GM12878 (cell line): ENCODE results near the gene TP73. TPM values are rescaled to one million over a fixed set of nuclear protein-coding genes. Genes with fewer than 3 reads are reported as not detected.

ENCODE experiments used
- ATAC-seq: fragments of 200-7000 bp; cut with Tn5 transposase; 3 replicates; pipeline ENCODE4 v1.9.1; 2020; ENCODE audit warnings: mild to moderate bottlenecking, moderate library complexity
- BruUV-seq: library from RNA; stranded (reverse); fragments of 400-500 nt; replicated peaks from 2 replicates; lab custom pipeline; 2021; lab: Mats Ljungman, UMichigan
- CTCF ChIA-PET: fragments of 300-600 bp; sonication (Branson Sonifier 250); formaldehyde crosslinking; extraction: SDS; loops from one replicate; lab custom pipeline; 2021; ENCODE audit warnings: inconsistent platforms; lab: Yijun Ruan, JAX
- POLR2A ChIA-PET: fragments of 350-600 bp; formaldehyde crosslinking; extraction: SDS; loops from one replicate; lab custom pipeline; 2021; ENCODE audit warnings: inconsistent platforms; lab: Charles Lee
- RAD21 ChIA-PET: fragments of 300-600 bp; sonication (Branson Sonifier 250); formaldehyde crosslinking; loops from one replicate; lab custom pipeline; 2023; ENCODE audit warnings: antibody characterized with exemption; ENCODE audit not compliant: unreplicated experiment; lab: Charles Lee
- SMC1A ChIA-PET: fragments of 300-600 bp; sonication (Branson Sonifier 250); formaldehyde crosslinking; loops from one replicate; lab custom pipeline; 2023; ENCODE audit not compliant: unreplicated experiment, uncharacterized antibody; lab: Charles Lee
- DNase-seq: peaks from one replicate; pipeline ENCODE4 v3.0.0-alpha.2; 2011; ENCODE audit warnings: low read depth, low spot score
- FAIRE-seq: peaks from 3 replicates; lab custom pipeline; 2011; peaks lifted over from hg19 to GRCh38; lab: Jason Lieb, UNC
- H2AFZ ChIP-seq: 2 replicates; pipeline ENCODE4 v1.6.0; 2011; ENCODE audit warnings: low read depth, low read length, control low read depth; ENCODE audit not compliant: control insufficient read depth
- H3K27ac ChIP-seq: 2 replicates; pipeline ENCODE4 v1.5.1; 2011; ENCODE audit warnings: control low read depth; ENCODE audit not compliant: control insufficient read depth, insufficient read depth
- H3K27me3 ChIP-seq, 2 experiments: replicated peaks in 1 of 2; 2 replicates each; pipeline versions ENCODE4 v1.6.0 to v1.6.1; 2011; ENCODE audit warnings: low read length in 1 of 2; ENCODE audit not compliant: control insufficient read depth in 2 of 2, insufficient read depth in 2 of 2
- H3K36me3 ChIP-seq, 2 experiments: 2 replicates each; pipeline ENCODE4 v1.5.1; 2011; ENCODE audit warnings: low read length in 1 of 2; ENCODE audit not compliant: control insufficient read depth in 2 of 2, insufficient read depth in 2 of 2
- H3K4me1 ChIP-seq: 2 replicates; pipeline ENCODE4 v1.6.1; 2011; ENCODE audit warnings: mild to moderate bottlenecking, low read length, moderate library complexity, mixed read lengths; ENCODE audit not compliant: control insufficient read depth, insufficient read depth
- H3K4me2 ChIP-seq: 2 replicates; pipeline ENCODE4 v1.6.0; 2011; ENCODE audit warnings: control low read depth; ENCODE audit not compliant: control insufficient read depth, insufficient read depth
- H3K4me3 ChIP-seq: fragments of 200-600 bp; sonication (generic); 2 replicates; pipeline ENCODE4 v1.5.1; 2016
- H3K79me2 ChIP-seq: 2 replicates; pipeline ENCODE4 v1.6.0; 2011; ENCODE audit warnings: low read length; ENCODE audit not compliant: control insufficient read depth, insufficient read depth
- H3K9ac ChIP-seq: 2 replicates; pipeline ENCODE4 v1.8.0; 2011; ENCODE audit warnings: low read length, control low read depth, mixed read lengths; ENCODE audit not compliant: control insufficient read depth, insufficient read depth
- H3K9me3 ChIP-seq: replicated peaks from 3 replicates; pipeline ENCODE4 v1.5.1; 2011; ENCODE audit warnings: mild to moderate bottlenecking, low read length; ENCODE audit not compliant: control insufficient read depth, insufficient read depth
- H4K20me1 ChIP-seq: 2 replicates; pipeline ENCODE4 v1.6.0; 2011; ENCODE audit not compliant: control insufficient read depth, insufficient read depth
- EED ChIP-seq: sonication (generic); IDR thresholded peaks from 2 replicates; pipeline ENCODE4 v1.6.1; 2016; ENCODE audit warnings: antibody characterized with exemption, low read depth
- FOXM1 ChIP-seq: IDR thresholded peaks from 2 replicates; pipeline ENCODE4 v1.6.1; 2012; ENCODE audit warnings: low read depth, mild to moderate bottlenecking, inconsistent platforms, low read length, moderate library complexity
- IRF4 ChIP-seq: IDR thresholded peaks from 2 replicates; pipeline ENCODE4 v1.6.1; 2011; ENCODE audit warnings: low read depth, low read length
- SRF ChIP-seq, 2 experiments: IDR thresholded peaks; 2 replicates each; pipeline ENCODE4 v1.6.1; 2011; ENCODE audit warnings: low read depth in 2 of 2, low read length in 2 of 2, mild to moderate bottlenecking in 1 of 2, moderate library complexity in 1 of 2
- WGBS: methylation state at CpG from one replicate; pipeline ENCODE4 v1.1.6; 2016; ENCODE audit warnings: low lambda C conversion rate; ENCODE audit not compliant: insufficient replicate concordance, insufficient coverage; ENCODE audit errors: missing lambda C conversion rate; 5-methylcytosine and 5-hydroxymethylcytosine counted together
- in situ Hi-C: fragments of 300-500 bp; cut with MboI; formaldehyde crosslinking; loops from 9 replicates; pipeline ENCODE4 v1.14.3; 2018; ENCODE audit warnings: mixed read lengths
- intact Hi-C: fragments of 100-400 bp; cut with micrococcal nuclease; formaldehyde crosslinking; loops from one replicate; pipeline ENCODE4 v1.14.2; 2022; ENCODE audit not compliant: unreplicated experiment
- polyA plus RNA-seq, 11 experiments: library from polyadenylated mRNA; depleted of rRNA in 4 of 11; unstranded in 6 of 11; stranded (reverse) in 5 of 11; fragments of >200 nt; fragmentation: Nextera tagmentation in 4 of 11; fragmentation: Illumina TruSeq in 1 of 11; extraction: Ambion mirVana in 4 of 11; extraction: Trizol in 1 of 11; gene quantifications; 1 replicate in 1 of 11; 2 replicates in 10 of 11; pipeline versions ENCODE4 v1.2.1 to v1.2.3, GENCODE V29; 2011 to 2016; ENCODE audit warnings: inconsistent platforms in 2 of 11, missing spikeins in 2 of 11, low read depth in 1 of 11
- total RNA-seq, 4 experiments: library from RNA; depleted of rRNA in 3 of 4; stranded (reverse); fragments of >200 nt in 3 of 4; fragmentation: Illumina TruSeq in 1 of 4; extraction: Trizol in 1 of 4; gene quantifications; 2 replicates each; pipeline versions ENCODE4 v1.2.1 to v1.2.3, GENCODE V29; 2013 to 2021
- TF ChIP-seq, protein P1 (sequence below): IDR thresholded peaks from 2 replicates; pipeline ENCODE4 v1.6.1; 2011; ENCODE audit warnings: mild to moderate bottlenecking, low read depth, low read length, moderate library complexity; ENCODE audit not compliant: insufficient replicate concordance
- TF ChIP-seq, protein P2 (sequence below): fragments of 450-650 bp; IDR thresholded peaks from 2 replicates; pipeline ENCODE4 v1.6.1; 2017; ENCODE audit warnings: mild to moderate bottlenecking
- TF ChIP-seq, protein P3 (sequence below): fragments of 450-650 bp; IDR thresholded peaks from 2 replicates; pipeline ENCODE4 v1.6.1; 2018; ENCODE audit warnings: mild to moderate bottlenecking, low read depth, moderate library complexity; ENCODE audit not compliant: partially characterized antibody

Gene TP73
- total and polyA plus RNA-seq, 10 of the 15 experiments (the other 5 are each of a cell fraction or from before 2014, with no cell fraction given) = 0.08 to 54.2 (median 14.9) TPM

DNA sequence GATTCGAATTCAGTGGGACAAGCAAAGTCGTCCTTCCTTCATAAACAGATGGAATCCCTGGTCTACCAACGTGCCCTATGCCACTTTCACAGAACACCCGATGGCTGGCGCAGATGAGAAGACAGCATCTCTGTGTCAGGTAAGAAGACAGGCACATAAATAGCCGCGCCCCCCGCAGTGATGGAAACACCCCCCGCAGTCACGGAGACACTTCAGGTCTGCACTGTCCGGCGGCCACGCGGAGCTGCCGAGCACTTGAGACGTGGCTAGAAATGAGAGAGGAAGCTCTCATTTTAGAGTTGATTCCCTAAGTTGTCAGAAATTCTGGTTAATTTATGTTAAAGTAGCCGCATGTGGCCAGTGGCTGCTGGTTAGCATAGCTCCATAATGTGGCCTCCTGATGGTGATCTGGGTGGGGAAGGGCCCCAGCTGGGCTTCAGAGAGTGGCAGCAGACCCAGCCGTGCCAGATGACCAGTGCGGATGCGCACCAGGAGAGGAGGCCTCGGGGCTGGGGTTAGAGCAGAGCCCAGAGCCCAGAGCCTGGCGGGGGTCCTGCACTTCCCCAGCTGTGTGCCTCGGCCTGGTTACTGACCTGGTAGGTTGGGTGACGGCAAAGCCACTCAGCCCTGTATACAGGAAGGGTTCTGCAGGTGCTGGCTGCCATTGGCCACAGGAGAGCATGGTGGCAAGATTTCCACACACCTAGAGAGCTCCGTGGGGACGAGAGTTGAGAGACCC, 24.6 kb upstream of the TP73 start:
- no peaks in the 10 kb centered on the region for H3K79me2 ChIP-seq
- no peak overlapping the region for H3K9ac ChIP-seq
- RAD21 ChIA-PET = no interaction called here
- peaks cover 5% of the 10 kb centered on the region; the same call in 1 of the 2 replicates for H3K4me1 ChIP-seq
- DNase-seq (no peak), FAIRE-seq (no peak), ATAC-seq (no peak)
- POLR2A ChIA-PET = interaction anchor here (1.1 kb wide), 1 partner anchor 25 kb away, joined by 3 read pairs; no protein-coding TSS in a partner anchor
- WGBS = 92% methylated on average over 23 of the region's 26 CpGs
- no peak overlapping the region for H3K4me2 ChIP-seq
- no TSS peak for BruUV-seq
- H3K36me3 ChIP-seq = peaks cover 7 to 13% of the 10 kb centered on the region in 2 experiments
- no peaks in the 10 kb centered on the region for H3K9me3 ChIP-seq
- in situ Hi-C loops = loop anchor here (10.0 kb wide), 1 partner anchor 143 kb away; no protein-coding TSS in a partner anchor
- H2AFZ ChIP-seq = no peak overlapping the region
- SMC1A ChIA-PET = interaction anchor here (0.7 to 2.1 kb wide), 3 partner anchors 11 to 97 kb away, joined by 3 to 7 read pairs (median 3); no protein-coding TSS in a partner anchor
- no peaks in the 10 kb centered on the region for H4K20me1 ChIP-seq
- CTCF ChIA-PET = interaction anchor here (1.1 to 2.9 kb wide), 4 partner anchors 8 to 63 kb away, joined by 3 to 15 read pairs (median 8); no protein-coding TSS in a partner anchor
- no peaks in the 10 kb centered on the region for H3K27me3 ChIP-seq
- intact Hi-C loops = no loop called here
- no peak overlapping the region for H3K27ac ChIP-seq
- no peak for TF ChIP-seq IRF4
- TF ChIP-seq, protein P1, sequence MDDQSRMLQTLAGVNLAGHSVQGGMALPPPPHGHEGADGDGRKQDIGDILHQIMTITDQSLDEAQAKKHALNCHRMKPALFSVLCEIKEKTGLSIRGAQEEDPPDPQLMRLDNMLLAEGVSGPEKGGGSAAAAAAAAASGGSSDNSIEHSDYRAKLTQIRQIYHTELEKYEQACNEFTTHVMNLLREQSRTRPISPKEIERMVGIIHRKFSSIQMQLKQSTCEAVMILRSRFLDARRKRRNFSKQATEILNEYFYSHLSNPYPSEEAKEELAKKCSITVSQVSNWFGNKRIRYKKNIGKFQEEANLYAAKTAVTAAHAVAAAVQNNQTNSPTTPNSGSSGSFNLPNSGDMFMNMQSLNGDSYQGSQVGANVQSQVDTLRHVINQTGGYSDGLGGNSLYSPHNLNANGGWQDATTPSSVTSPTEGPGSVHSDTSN = no peak
- no peak for TF ChIP-seq SRF (IDR thresholded peaks at IDR 0.05; ENCODE audit: low read depth in 2 of 2, low read length in 2 of 2)
- TF ChIP-seq, protein P2, sequence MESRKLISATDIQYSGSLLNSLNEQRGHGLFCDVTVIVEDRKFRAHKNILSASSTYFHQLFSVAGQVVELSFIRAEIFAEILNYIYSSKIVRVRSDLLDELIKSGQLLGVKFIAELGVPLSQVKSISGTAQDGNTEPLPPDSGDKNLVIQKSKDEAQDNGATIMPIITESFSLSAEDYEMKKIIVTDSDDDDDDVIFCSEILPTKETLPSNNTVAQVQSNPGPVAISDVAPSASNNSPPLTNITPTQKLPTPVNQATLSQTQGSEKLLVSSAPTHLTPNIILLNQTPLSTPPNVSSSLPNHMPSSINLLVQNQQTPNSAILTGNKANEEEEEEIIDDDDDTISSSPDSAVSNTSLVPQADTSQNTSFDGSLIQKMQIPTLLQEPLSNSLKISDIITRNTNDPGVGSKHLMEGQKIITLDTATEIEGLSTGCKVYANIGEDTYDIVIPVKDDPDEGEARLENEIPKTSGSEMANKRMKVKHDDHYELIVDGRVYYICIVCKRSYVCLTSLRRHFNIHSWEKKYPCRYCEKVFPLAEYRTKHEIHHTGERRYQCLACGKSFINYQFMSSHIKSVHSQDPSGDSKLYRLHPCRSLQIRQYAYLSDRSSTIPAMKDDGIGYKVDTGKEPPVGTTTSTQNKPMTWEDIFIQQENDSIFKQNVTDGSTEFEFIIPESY = no peak
- TF ChIP-seq, protein P3, sequence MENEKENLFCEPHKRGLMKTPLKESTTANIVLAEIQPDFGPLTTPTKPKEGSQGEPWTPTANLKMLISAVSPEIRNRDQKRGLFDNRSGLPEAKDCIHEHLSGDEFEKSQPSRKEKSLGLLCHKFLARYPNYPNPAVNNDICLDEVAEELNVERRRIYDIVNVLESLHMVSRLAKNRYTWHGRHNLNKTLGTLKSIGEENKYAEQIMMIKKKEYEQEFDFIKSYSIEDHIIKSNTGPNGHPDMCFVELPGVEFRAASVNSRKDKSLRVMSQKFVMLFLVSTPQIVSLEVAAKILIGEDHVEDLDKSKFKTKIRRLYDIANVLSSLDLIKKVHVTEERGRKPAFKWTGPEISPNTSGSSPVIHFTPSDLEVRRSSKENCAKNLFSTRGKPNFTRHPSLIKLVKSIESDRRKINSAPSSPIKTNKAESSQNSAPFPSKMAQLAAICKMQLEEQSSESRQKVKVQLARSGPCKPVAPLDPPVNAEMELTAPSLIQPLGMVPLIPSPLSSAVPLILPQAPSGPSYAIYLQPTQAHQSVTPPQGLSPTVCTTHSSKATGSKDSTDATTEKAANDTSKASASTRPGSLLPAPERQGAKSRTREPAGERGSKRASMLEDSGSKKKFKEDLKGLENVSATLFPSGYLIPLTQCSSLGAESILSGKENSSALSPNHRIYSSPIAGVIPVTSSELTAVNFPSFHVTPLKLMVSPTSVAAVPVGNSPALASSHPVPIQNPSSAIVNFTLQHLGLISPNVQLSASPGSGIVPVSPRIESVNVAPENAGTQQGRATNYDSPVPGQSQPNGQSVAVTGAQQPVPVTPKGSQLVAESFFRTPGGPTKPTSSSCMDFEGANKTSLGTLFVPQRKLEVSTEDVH = no peak
- no peak for TF ChIP-seq EED
- TF ChIP-seq FOXM1 = no peak
- no peak overlapping the region for H3K4me3 ChIP-seq
